Colonic mucosa (tissue), 4 donors: ENCODE results near the gene ST7. TPM values are rescaled to one million over a fixed set of nuclear protein-coding genes. Genes with fewer than 3 reads are reported as not detected.

Experiments used
- DNase-seq: peaks from one replicate; pipeline ENCODE4 v3.0.0-alpha.2; 2020
- H3K27ac ChIP-seq: fragments of 200-600 bp; one replicate; pipeline ENCODE4 v1.8.0; 2021
- H3K27me3 ChIP-seq: fragments of 200-600 bp; one replicate; pipeline ENCODE4 v1.8.0; 2021
- H3K36me3 ChIP-seq: fragments of 200-600 bp; one replicate; pipeline ENCODE4 v1.8.0; 2021
- H3K4me1 ChIP-seq: fragments of 200-600 bp; one replicate; pipeline ENCODE4 v1.8.0; 2021; ENCODE audit warnings: mild to moderate bottlenecking
- H3K4me3 ChIP-seq: fragments of 200-600 bp; one replicate; pipeline ENCODE4 v1.8.0; 2021
- H3K9ac ChIP-seq, 2 donors: one replicate each; pipeline ENCODE4 v1.7.0; 2013; ENCODE audit warnings: control low read depth in 2 of 2, low read depth in 2 of 2, low read length in 2 of 2
- H3K9me3 ChIP-seq: fragments of 200-600 bp; one replicate; pipeline ENCODE4 v1.8.0; 2021
- CTCF ChIP-seq: fragments of 200-600 bp; IDR thresholded peaks from one replicate; pipeline ENCODE4 v1.8.0; 2022; ENCODE audit warnings: antibody characterized with exemption, mild to moderate bottlenecking
- intact Hi-C: fragments of 100-400 bp; cut with DNase I; formaldehyde crosslinking; loops from one replicate; pipeline ENCODE4 v1.14.1; 2022
- total RNA-seq, 2 donors: library from RNA; stranded (reverse); fragmentation: NEBNext Ultra II Directional in 1 of 2; extraction: Animal tissue kit (Norgen Biotek cat#: 25700) in 1 of 2; gene quantifications; one replicate each; pipeline ENCODE4 v1.2.1, GENCODE V29; 2021
- donor health status: healthy.
- donor health status: DM: no; HTN: no; CAD: no.
- donor health status: DM: no; HTN: no; CAD: no.

Gene ST7
- total RNA-seq, 2 donors from 2014 or later: 10.6 to 12.2 TPM

- H3K4me1 ChIP-seq: no peaks in the 10 kb centered on the region
- no peak overlapping the region for H3K27ac ChIP-seq
- no peaks in the 10 kb centered on the region for H3K36me3 ChIP-seq
- no peak overlapping the region for H3K9ac ChIP-seq
- intact Hi-C loops: no loop called here
- no peaks in the 10 kb centered on the region for H3K27me3 ChIP-seq
- no peak for TF ChIP-seq CTCF
- no peak for DNase-seq
- no peaks in the 10 kb centered on the region for H3K9me3 ChIP-seq
- no peak overlapping the region for H3K4me3 ChIP-seq
These were observed 277.2 kb downstream of the ST7 start for GRCh38 chr7:117230276-117231046.

GRCh38 chr7:117231047-117231359, 277.7 kb downstream of the ST7 start:
- Histone ChIP-seq H3K27ac (no peak overlapping the region), H3K9ac (no peak overlapping the region), H3K4me1 (no peaks in the 10 kb centered on the region), H3K4me3 (no peak overlapping the region), H3K27me3 (no peaks in the 10 kb centered on the region), H3K36me3 (no peaks in the 10 kb centered on the region), H3K9me3 (no peaks in the 10 kb centered on the region)
- intact Hi-C loops: no loop called here
- no peak for TF ChIP-seq CTCF
- no peak for DNase-seq

- Histone ChIP-seq H3K9ac (no peak overlapping the region), H3K27me3 (no peaks in the 10 kb centered on the region), H3K36me3 (no peaks in the 10 kb centered on the region), H3K9me3 (no peaks in the 10 kb centered on the region), H3K4me1 (no peaks in the 10 kb centered on the region), H3K4me3 (no peak overlapping the region), H3K27ac (no peak overlapping the region)
- intact Hi-C loops: no loop called here
- DNase-seq: no peak
- no peak for TF ChIP-seq CTCF
These were observed 284.3 kb downstream of the ST7 start for GRCh38 chr7:117237646-117238045.

- H3K27me3 ChIP-seq: no peaks in the 10 kb centered on the region
- no peak overlapping the region for H3K4me3 ChIP-seq
- H3K27ac ChIP-seq: no peak overlapping the region
- no peak for DNase-seq
- no peaks in the 10 kb centered on the region for H3K4me1 ChIP-seq
- no peaks in the 10 kb centered on the region for H3K36me3 ChIP-seq
- intact Hi-C loops: no loop called here
- no peak for TF ChIP-seq CTCF
- H3K9me3 ChIP-seq: no peaks in the 10 kb centered on the region
- H3K9ac ChIP-seq: no peak overlapping the region
These were observed 285.2 kb downstream of the ST7 start for GRCh38 chr7:117238472-117238871.

GRCh38 chr7:117238937-117239336, 285.6 kb downstream of the ST7 start:
- intact Hi-C loops: no loop called here

More at GRCh38 chr7:117238937-117239336, 285.6 kb downstream of the ST7 start:
- Histone ChIP-seq H3K9me3 (no peaks in the 10 kb centered on the region), H3K4me1 (no peaks in the 10 kb centered on the region), H3K36me3 (no peaks in the 10 kb centered on the region), H3K27ac (no peak overlapping the region), H3K9ac (no peak overlapping the region), H3K27me3 (no peaks in the 10 kb centered on the region), H3K4me3 (no peak overlapping the region)
- no peak for DNase-seq
- TF ChIP-seq CTCF: no peak
